Measurements from ENCODE around the gene FLYWCH2. TPM values are rescaled to one million over a fixed set of nuclear protein-coding genes. Genes with fewer than 3 reads are reported as not detected.

FLYWCH2 gene
- total RNA-seq, 2 donors from 2014 or later, result 52.2 to 53.2 TPM

- no peak for TF ChIP-seq CTCF (IDR thresholded peaks at IDR 0.05)
- H3K4me3 ChIP-seq, result no peak overlapping the region
These were observed 46.1 kb upstream of the FLYWCH2 start for GRCh38 chr16:2836646-2837508.

GRCh38 chr16:2838928-2839327 is 44.1 kb upstream of the FLYWCH2 start:
- DNase-seq (ENCODE audit: low spot score) (no peak), ATAC-seq (ENCODE audit: insufficient number of reproducible peaks, low FRiP score, low read depth) (no peak)
- no peak overlapping the region for H3K4me3 ChIP-seq
- H3K27ac ChIP-seq, result no peak overlapping the region
- TF ChIP-seq CTCF (IDR thresholded peaks at IDR 0.05), result peak; percentile 28
- H3K27me3 ChIP-seq (replicated peaks; ENCODE audit: insufficient read depth), result no peaks in the 10 kb centered on the region
- no peaks in the 10 kb centered on the region for H3K9me3 ChIP-seq
- no peaks in the 10 kb centered on the region for H3K36me3 ChIP-seq
- peaks cover 0 to 9% of the 10 kb centered on the region in 2 donors for H3K4me1 ChIP-seq (ENCODE audit: control insufficient read depth in 1 of 2, low read depth in 2 of 2)

More at GRCh38 chr16:2836646-2837508, 46.1 kb upstream of the FLYWCH2 start:
- Histone ChIP-seq H3K4me1 (ENCODE audit: control insufficient read depth in 1 of 2, low read depth in 2 of 2) (peaks cover 0 to 6% of the 10 kb centered on the region in 2 donors), H3K27ac (no peak overlapping the region), H3K9me3 (no peaks in the 10 kb centered on the region), H3K27me3 (replicated peaks; ENCODE audit: insufficient read depth) (no peaks in the 10 kb centered on the region), H3K36me3 (no peaks in the 10 kb centered on the region)
- ATAC-seq (ENCODE audit: insufficient number of reproducible peaks, low FRiP score, low read depth) (no peak), DNase-seq (ENCODE audit: low spot score) (no peak)

- no peak overlapping the region for H3K27ac ChIP-seq
- ATAC-seq (ENCODE audit: insufficient number of reproducible peaks, low FRiP score, low read depth), result no peak
- no peaks in the 10 kb centered on the region for H3K9me3 ChIP-seq
- no peak for TF ChIP-seq CTCF (IDR thresholded peaks at IDR 0.05)
- H3K4me1 ChIP-seq (ENCODE audit: control insufficient read depth in 1 of 2, low read depth in 2 of 2), result peaks cover 0 to 9% of the 10 kb centered on the region in 2 donors
- H3K27me3 ChIP-seq (replicated peaks; ENCODE audit: insufficient read depth), result no peaks in the 10 kb centered on the region
- H3K4me3 ChIP-seq, result no peak overlapping the region
- H3K36me3 ChIP-seq, result no peaks in the 10 kb centered on the region
- DNase-seq (ENCODE audit: low spot score), result no peak
These were observed 43.2 kb upstream of the FLYWCH2 start for GRCh38 chr16:2839650-2840450.

GRCh38 chr16:2840914-2841313 is 42.1 kb upstream of the FLYWCH2 start:
- ATAC-seq (ENCODE audit: insufficient number of reproducible peaks, low FRiP score, low read depth), result no peak
- H3K9me3 ChIP-seq, result no peaks in the 10 kb centered on the region
- no peak for TF ChIP-seq CTCF (IDR thresholded peaks at IDR 0.05)
- no peak for DNase-seq (ENCODE audit: low spot score)
- H3K4me3 ChIP-seq, result no peak overlapping the region
- no peak overlapping the region for H3K27ac ChIP-seq
- peaks cover 0 to 4% of the 10 kb centered on the region in 2 donors for H3K4me1 ChIP-seq (ENCODE audit: control insufficient read depth in 1 of 2, low read depth in 2 of 2)
- no peaks in the 10 kb centered on the region for H3K36me3 ChIP-seq
- no peaks in the 10 kb centered on the region for H3K27me3 ChIP-seq (replicated peaks; ENCODE audit: insufficient read depth)

Data from thoracic aorta (tissue), 2 donors.